ENCODE data around the gene NAB2. TPM values are rescaled to one million over a fixed set of nuclear protein-coding genes. Genes with fewer than 3 reads are reported as not detected.

Gene NAB2
- total and polyA plus RNA-seq, 2 of the 8 experiments (the other 6 are each of a cell fraction or from before 2014, with no cell fraction given), result 20.9 to 23.5 TPM

- Histone ChIP-seq H4K8ac (ENCODE audit: extremely low read depth, insufficient read depth, low read length) (no peak overlapping the region), H2BK120ac (replicated peaks; ENCODE audit: low read depth, low read length) (no peak overlapping the region), H4K20me1 (replicated peaks in 1 of 2; ENCODE audit: control insufficient read depth in 1 of 2, insufficient read depth in 2 of 2, low read length in 2 of 2) (no peaks in the 10 kb centered on the region), H3K9ac (replicated peaks in 1 of 4; ENCODE audit: extremely low read depth in 1 of 4, low read depth in 3 of 4, low read length in 3 of 4) (no peak overlapping the region), H3K14ac (ENCODE audit: insufficient read length) (no peak overlapping the region), H3K23me2 (ENCODE audit: low read depth, low read length) (no peaks in the 10 kb centered on the region), H4K5ac (ENCODE audit: insufficient read length, low read depth, low read length) (no peak overlapping the region), H3K4me3 (ENCODE audit: extremely low read depth in 1 of 4, insufficient read depth in 2 of 4, low read depth in 3 of 4, low read length in 4 of 4) (no peak overlapping the region), H2BK5ac (ENCODE audit: low read depth, low read length) (no peak overlapping the region), H2AFZ (ENCODE audit: low read length) (no peak overlapping the region), H2AK5ac (ENCODE audit: low read depth, low read length) (no peak overlapping the region), H3K4me1 (replicated peaks in 1 of 4; ENCODE audit: control insufficient read depth in 3 of 4, insufficient read depth in 4 of 4, low read length in 3 of 4) (no peaks in the 10 kb centered on the region), H2BK20ac (ENCODE audit: low read length) (no peak overlapping the region; the same call in 1 of the 2 replicates), H3K27me3 (replicated peaks in 1 of 4; ENCODE audit: control insufficient read depth in 3 of 4, extremely low read depth in 1 of 4, insufficient read depth in 3 of 4, low read length in 3 of 4) (peaks cover 0 to 2% (median under 1%) of the 10 kb centered on the region in 4 experiments; a peak in 1 of 7 replicates), H3K9me3 (ENCODE audit: insufficient read depth in 2 of 2, low read depth in 1 of 2, low read length in 1 of 2) (no peaks in the 10 kb centered on the region), H2BK15ac (ENCODE audit: low read length) (no peak overlapping the region), H3K23ac (ENCODE audit: insufficient read length) (no peak overlapping the region), H4K91ac (replicated peaks; ENCODE audit: insufficient read length, low read length) (no peak overlapping the region), H3K4me2 (ENCODE audit: insufficient read depth in 1 of 2, low read depth in 2 of 2, low read length in 2 of 2) (no peak overlapping the region), H3K36me3 (ENCODE audit: control insufficient read depth in 2 of 4, insufficient read depth in 4 of 4, low read length in 3 of 4) (no peaks in the 10 kb centered on the region), H3K18ac (ENCODE audit: extremely low read depth, low read length) (no peak overlapping the region), H3K27ac (ENCODE audit: low read depth, low read length) (no peak overlapping the region), H3K79me1 (ENCODE audit: low read depth, low read length) (no peaks in the 10 kb centered on the region), H3K56ac (replicated peaks; ENCODE audit: insufficient read length, low read depth, low read length) (no peak overlapping the region), H2BK12ac (ENCODE audit: low read depth, low read length) (no peak overlapping the region), H3K4ac (replicated peaks; ENCODE audit: insufficient read length, low read depth, low read length) (no peak overlapping the region), H3K79me2 (ENCODE audit: control insufficient read depth in 1 of 2, insufficient read depth in 2 of 2, low read length in 2 of 2) (no peaks in the 10 kb centered on the region)
- no peak for FAIRE-seq
- ChIA-PET CTCF (ENCODE audit: partially characterized antibody) (interaction anchor here (1.0 to 19.8 kb wide), 8 partner anchors 9 to 106 kb away, joined by 3 to 305 read pairs (median 8); partner anchors contain the start of gene STAT6), POLR2A (ENCODE audit: partially characterized antibody) (interaction anchor here (1.3 kb wide), 1 partner anchor 13 kb away, joined by 3 read pairs; no protein-coding TSS in a partner anchor)
- no peak for DNase-seq (ENCODE audit: low read depth in 1 of 2, low spot score in 2 of 2)
- WGBS, 2 experiments (ENCODE audit: extremely low coverage in 1 of 2, insufficient coverage in 1 of 2, insufficient read length in 1 of 2, insufficient replicate concordance in 2 of 2, low coverage in 1 of 2, low lambda C conversion rate in 2 of 2, missing lambda C conversion rate in 1 of 2), result 90% methylated on average over 5 of the region's 5 CpGs; no CpG with 5 or more reads in 1 of the 2 experiments
- TF ChIP-seq USF2 (IDR thresholded peaks at IDR 0.05; ENCODE audit: low read length) (no peak), KDM4A (IDR thresholded peaks at IDR 0.05; ENCODE audit: low read depth, low read length, severe bottlenecking) (no peak), KDM5A (IDR thresholded peaks at IDR 0.05; ENCODE audit: low read length) (no peak), SAP30 (IDR thresholded peaks at IDR 0.05; ENCODE audit: insufficient read depth, insufficient replicate concordance, low read length) (no peak)
These were observed 30.6 kb downstream of the NAB2 start for GRCh38 chr12:57119294-57120085.
